HG03378 (cell line): ENCODE data around the gene GPATCH8.
A peak's percentile ranks its signal among the peaks of the same experiment; 100 is the strongest.
"Not testable (repeated sequence)": the region's sequence is repeated elsewhere in the genome, so short reads cannot be mapped to it uniquely, and the experiment has no call there.

Source experiments
- ATAC-seq: cut with Tn5 transposase; IDR thresholded peaks from one replicate; pipeline ENCODE4 v1.9.1; 2021; ENCODE audit warnings: mild to moderate bottlenecking, moderate library complexity; ENCODE audit not compliant: unreplicated experiment

The GPATCH8 gene

GRCh38 chr17:44503147-44504029 lies at the start of gene GPATCH8:
TSS of gene GPATCH8 (minus strand) at chr17:44503406. CDS start at chr17:44503370, 36 bp downstream.
- ATAC-seq: peak; percentile 58

- ATAC-seq: no peak
Observed at GRCh38 chr17:44552361-44552760, 49.2 kb upstream of the GPATCH8 start.

GRCh38 chr17:44549686-44550085 lies 46.5 kb upstream of the GPATCH8 start:
- ATAC-seq: no peak

GRCh38 chr17:44548376-44549230 lies 45.4 kb upstream of the GPATCH8 start:
- no peak for ATAC-seq

- ATAC-seq: no peak
Observed at GRCh38 chr17:44547625-44548267, 44.5 kb upstream of the GPATCH8 start.

- no peak for ATAC-seq
Observed at GRCh38 chr17:44546671-44547606, 43.7 kb upstream of the GPATCH8 start.

- ATAC-seq: no peak
Observed at GRCh38 chr17:44543905-44544523, 40.8 kb upstream of the GPATCH8 start.

GRCh38 chr17:44543213-44543904 lies 40.2 kb upstream of the GPATCH8 start:
- ATAC-seq: no peak

GRCh38 chr17:44541884-44542581 lies 38.8 kb upstream of the GPATCH8 start:
- ATAC-seq: no peak

GRCh38 chr17:44540246-44541084 lies 37.3 kb upstream of the GPATCH8 start:
- ATAC-seq: no peak

GRCh38 chr17:44539673-44540072 lies 36.5 kb upstream of the GPATCH8 start:
- ATAC-seq: no peak

GRCh38 chr17:44537922-44538321 lies 34.7 kb upstream of the GPATCH8 start:
- not testable (repeated sequence) for ATAC-seq

- no peak for ATAC-seq
Observed at GRCh38 chr17:44536090-44536953, 33.1 kb upstream of the GPATCH8 start.

- peak; percentile 51 for ATAC-seq
Observed at GRCh38 chr17:44533533-44534246, 30.5 kb upstream of the GPATCH8 start.

- ATAC-seq: no peak
Observed at GRCh38 chr17:44530896-44531418, 27.8 kb upstream of the GPATCH8 start.

GRCh38 chr17:44529864-44530263 lies 26.7 kb upstream of the GPATCH8 start:
- ATAC-seq: no peak
